Activated naive CD4-positive, alpha-beta T cell treated with anti-CD3 and anti-CD28 coated beads, Interleukin-2, amount 50 U/mL, for 16 hours (primary cell): ENCODE measurements around the gene TBL2.
"Not testable (repeated sequence)": the region's sequence is repeated elsewhere in the genome, so short reads cannot be mapped to it uniquely, and the experiment has no call there.

Experiments
- DNase-seq: peaks from one replicate; pipeline ENCODE4 v3.0.0-alpha.2; 2020

The TBL2 gene

DNA sequence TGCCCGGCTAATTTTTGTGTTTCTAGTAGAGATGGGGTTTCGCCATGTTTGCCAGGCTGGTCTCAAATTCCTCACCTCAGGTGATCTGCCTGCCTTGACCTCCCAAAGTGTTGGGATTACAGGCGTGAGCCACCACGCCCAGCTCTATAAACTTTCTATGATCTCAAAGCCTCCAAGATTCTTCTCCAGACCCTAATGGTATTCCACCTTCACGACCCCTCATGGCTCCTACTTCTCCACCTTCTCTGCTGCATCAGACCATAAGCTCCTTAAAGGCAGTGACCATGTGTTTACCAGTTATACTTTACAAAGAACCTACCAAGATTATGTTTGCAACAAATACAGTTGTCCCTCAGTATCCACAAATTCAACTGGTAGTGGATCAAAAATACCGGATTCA is 46.2 kb downstream of the TBL2 start:
- no peak for DNase-seq

GRCh38 chr7:73530800-73531199 is 47.6 kb downstream of the TBL2 start:
- no peak for DNase-seq

DNA sequence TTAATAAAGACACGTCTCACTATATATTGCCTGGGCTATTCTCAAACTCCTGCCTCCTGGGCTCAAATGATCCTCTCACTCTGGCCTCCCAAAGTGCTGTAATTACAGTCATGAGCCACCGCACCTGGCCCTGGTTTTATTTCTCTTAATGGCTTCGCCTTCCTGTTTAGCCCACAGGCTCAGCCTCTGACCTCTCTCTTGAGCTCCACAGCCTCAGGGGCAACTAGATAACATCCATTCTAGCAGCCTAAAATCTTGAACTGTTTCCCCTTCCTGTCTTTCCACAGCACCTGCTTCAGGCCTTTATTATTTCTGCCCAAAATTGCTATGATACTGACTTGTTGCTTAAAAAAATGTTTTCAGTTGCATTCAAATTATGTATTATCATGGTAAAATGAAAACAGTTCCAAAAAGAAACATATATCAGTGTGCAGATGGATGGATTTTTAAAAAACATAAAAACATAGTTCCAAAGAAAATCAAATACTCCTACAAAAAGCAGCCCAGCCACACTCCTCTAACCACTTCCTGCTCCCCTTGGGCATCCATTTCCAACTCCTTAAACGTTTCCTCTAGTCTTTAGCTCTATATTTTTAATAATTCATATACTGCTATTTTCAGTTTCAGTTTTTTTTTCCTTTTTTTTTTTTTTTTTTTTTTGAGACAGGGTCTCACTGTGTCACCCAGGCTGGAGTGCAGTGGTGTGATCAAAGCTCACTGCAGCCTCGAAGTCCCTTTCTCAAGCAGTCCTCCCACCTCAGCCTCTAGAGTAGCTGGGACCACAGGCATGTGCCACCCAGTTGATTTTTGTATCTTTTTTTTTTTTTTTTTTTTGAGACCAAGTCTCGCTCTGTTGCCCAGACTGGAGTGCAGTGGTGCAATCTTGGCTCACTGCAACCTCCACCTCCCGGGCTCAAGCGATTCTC is 51.2 kb downstream of the TBL2 start:
- no peak for DNase-seq

- DNase-seq: not testable (repeated sequence)
Observed at GRCh38 chr7:73526158-73526494, 52.3 kb downstream of the TBL2 start.

DNA sequence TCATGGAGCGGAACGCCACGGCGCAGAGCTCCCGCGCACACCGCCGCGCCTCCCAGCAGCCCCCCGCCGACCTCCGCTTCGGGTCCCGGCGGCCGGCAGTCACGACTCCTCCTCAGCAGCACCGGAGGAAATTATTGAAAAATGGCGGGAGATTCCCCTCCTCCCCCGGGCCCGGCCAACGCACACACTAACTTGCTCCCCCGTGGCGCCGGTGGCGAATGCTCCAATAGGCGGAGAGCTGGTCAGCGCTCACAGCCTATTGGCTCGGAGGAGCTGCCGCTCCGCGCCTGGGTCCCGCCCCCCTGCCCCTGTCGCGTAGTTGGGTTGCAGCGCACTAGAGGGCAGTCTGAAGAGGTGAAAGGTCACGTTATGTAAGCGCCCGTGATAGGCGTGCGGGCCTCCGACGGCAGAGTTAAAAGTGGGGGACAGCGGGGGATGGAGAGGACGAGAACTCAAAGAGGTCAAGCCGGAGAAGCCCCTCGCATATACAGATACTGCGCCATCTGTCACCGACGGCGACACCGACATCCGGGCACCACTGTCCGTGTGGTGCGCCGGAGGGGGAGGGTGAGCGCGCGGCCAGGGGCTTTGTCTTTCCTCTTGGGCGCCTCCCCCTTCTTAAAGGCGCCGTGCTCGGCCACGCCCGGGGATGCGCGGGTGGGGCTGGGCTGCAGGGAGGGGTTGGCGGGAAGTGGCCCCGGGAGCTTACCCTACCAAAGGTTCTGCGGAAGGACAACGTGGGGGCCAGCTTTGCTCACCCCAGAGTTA is 56.1 kb downstream of the TBL2 start, which contains the start of gene BAZ1B:
BAZ1B (minus strand) TSS at position 189 of the 768 bp plus-strand sequence. CDS start 360 bp downstream, outside the sequence.
- peak; percentile 98 for DNase-seq

- no peak for DNase-seq
Observed at GRCh38 chr7:73521636-73522104, 56.7 kb downstream of the TBL2 start.

DNA sequence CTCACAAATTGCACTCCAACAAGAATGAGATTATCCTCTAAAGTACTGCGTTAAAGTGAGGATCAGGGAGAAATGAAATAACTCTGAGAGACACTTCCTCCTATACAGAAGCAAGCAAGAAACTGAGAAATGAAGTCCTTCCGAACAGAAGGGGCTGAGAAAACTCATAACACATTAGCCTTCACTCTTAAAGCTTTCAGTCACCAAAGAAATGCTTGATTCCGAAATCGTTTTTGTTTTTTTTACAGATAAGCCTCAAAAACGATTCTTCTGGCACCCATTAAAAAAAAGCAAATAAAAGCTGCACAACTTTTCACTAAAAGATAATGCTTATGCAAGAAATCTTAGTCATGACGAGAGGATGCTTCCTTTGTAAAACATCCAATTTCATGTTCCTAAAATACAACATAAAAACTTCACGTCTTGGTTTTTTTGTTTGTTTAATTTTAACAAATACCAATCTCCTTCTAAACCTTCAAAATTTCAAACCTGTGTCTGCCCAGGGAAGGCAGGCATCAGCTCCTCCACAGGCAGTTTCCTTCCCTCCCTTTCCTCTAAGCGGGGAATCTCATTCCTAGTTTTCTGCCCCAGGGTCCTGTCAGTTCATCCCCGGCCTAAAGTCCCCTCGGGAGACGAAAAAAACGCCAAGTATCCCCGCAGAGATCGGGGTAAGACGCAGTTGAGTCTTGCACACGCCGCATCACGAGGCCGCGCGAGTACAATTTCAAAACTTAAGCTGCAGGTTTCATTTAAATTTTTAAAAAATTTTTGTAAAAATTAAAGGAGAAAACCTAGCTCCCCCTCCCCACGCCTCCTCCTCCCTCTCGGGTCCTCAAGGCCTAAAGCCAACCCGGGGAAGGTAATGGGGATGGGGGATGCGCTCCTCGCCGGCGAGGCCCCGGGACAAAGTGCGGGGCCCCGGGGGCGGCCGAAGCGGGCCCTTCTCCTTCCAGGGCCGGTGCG is 57.4 kb downstream of the TBL2 start:
- DNase-seq: no peak

DNA sequence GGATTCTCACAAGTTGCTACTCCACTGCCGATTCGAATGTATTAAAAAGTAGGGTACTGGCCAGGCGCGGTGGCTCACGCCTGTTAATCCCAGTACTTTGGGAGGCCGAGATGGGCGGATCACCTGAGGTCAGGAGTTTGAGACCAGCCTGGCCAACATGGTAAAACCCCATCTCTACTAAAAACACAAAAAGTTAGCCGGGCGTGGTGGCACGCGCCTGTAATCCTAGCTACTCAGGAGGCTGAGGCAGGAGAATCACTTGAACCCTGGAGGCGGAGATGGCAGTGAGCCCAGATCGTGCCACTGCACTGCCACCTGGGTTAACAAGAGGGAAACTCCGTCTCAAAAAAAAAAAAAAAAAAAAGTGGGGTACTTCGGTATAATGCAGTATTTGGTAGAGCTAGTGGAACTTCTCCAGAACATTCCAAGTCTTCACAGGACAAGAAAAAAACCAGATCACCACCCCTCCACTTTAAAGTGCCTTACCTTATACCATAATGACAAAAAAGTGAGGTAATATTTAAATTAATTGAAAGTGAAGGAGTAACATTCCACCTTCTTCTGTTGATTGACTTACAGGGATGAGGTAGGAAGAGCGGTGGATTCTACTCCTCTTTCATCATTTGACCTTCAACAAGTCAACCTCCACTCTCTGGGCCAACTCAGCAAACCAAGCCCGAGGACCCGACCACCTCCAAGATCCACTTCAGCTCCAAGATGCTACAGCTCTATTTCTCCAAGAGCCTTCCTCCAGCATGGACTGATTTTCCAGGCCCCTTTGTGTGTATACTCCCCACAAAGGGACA is 58.3 kb downstream of the TBL2 start:
- peak; percentile 21 for DNase-seq

DNA sequence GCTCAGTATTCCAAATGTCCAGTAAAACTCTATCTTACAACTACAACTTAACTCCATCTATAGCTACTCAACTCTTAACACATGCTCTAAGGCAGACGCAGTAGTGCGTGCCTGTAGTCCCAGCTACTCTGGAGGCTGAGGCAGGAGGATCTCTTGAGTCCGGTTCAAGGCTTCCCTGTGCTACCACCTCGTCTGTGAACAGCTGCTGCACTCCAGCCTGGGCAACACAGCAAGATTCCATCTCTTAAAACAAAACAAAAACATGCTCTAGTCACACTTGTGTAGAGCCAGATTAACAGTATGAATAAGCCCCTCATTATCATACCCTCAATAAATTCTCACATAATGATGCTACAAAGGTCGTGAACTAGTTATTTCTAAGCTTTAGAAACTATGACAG is 59.9 kb downstream of the TBL2 start:
- no peak for DNase-seq
